ENCODE data around the gene COL27A1.

Gene COL27A1

GRCh38 chr9:114231719-114232449, 76.5 kb downstream of the COL27A1 start:
- Histone ChIP-seq H3K27me3 (ENCODE audit: insufficient read depth, low read depth) (no peaks in the 10 kb centered on the region), H3K36me3 (ENCODE audit: insufficient read depth) (no peaks in the 10 kb centered on the region), H2AFZ (ENCODE audit: low read depth) (no peak overlapping the region), H3K4me1 (ENCODE audit: low read depth, poor library complexity, severe bottlenecking) (no peaks in the 10 kb centered on the region), H3K9ac (no peak overlapping the region), H3K79me2 (ENCODE audit: insufficient read depth, low read depth) (no peaks in the 10 kb centered on the region), H3K4me3 (IDR thresholded peaks at IDR 0.05; ENCODE audit: insufficient read depth, low read depth, low read length) (no peak overlapping the region), H3K27ac (no peak overlapping the region), H4K20me1 (ENCODE audit: insufficient read depth) (no peaks in the 10 kb centered on the region), H3K4me2 (no peak overlapping the region)
- TF ChIP-seq, protein P1, sequence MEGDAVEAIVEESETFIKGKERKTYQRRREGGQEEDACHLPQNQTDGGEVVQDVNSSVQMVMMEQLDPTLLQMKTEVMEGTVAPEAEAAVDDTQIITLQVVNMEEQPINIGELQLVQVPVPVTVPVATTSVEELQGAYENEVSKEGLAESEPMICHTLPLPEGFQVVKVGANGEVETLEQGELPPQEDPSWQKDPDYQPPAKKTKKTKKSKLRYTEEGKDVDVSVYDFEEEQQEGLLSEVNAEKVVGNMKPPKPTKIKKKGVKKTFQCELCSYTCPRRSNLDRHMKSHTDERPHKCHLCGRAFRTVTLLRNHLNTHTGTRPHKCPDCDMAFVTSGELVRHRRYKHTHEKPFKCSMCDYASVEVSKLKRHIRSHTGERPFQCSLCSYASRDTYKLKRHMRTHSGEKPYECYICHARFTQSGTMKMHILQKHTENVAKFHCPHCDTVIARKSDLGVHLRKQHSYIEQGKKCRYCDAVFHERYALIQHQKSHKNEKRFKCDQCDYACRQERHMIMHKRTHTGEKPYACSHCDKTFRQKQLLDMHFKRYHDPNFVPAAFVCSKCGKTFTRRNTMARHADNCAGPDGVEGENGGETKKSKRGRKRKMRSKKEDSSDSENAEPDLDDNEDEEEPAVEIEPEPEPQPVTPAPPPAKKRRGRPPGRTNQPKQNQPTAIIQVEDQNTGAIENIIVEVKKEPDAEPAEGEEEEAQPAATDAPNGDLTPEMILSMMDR (conservative IDR thresholded peaks at IDR 0.05; ENCODE audit: low read depth, low read length), result no peak

- no peak overlapping the region for H3K4me2 ChIP-seq
- H4K20me1 ChIP-seq (ENCODE audit: insufficient read depth), result no peaks in the 10 kb centered on the region
- H3K4me1 ChIP-seq (ENCODE audit: low read depth, poor library complexity, severe bottlenecking), result no peaks in the 10 kb centered on the region
- TF ChIP-seq, protein P1 (conservative IDR thresholded peaks at IDR 0.05; ENCODE audit: low read depth, low read length), result no peak
- no peak overlapping the region for H3K4me3 ChIP-seq (IDR thresholded peaks at IDR 0.05; ENCODE audit: insufficient read depth, low read depth, low read length)
- H3K27me3 ChIP-seq (ENCODE audit: insufficient read depth, low read depth), result no peaks in the 10 kb centered on the region
- no peak overlapping the region for H3K27ac ChIP-seq
- H3K36me3 ChIP-seq (ENCODE audit: insufficient read depth), result no peaks in the 10 kb centered on the region
- H2AFZ ChIP-seq (ENCODE audit: low read depth), result no peak overlapping the region
- H3K79me2 ChIP-seq (ENCODE audit: insufficient read depth, low read depth), result no peaks in the 10 kb centered on the region
- H3K9ac ChIP-seq, result no peak overlapping the region
These were observed 78.3 kb downstream of the COL27A1 start for GRCh38 chr9:114233491-114234185.

- Histone ChIP-seq H3K79me2 (ENCODE audit: insufficient read depth, low read depth) (no peaks in the 10 kb centered on the region), H4K20me1 (ENCODE audit: insufficient read depth) (no peaks in the 10 kb centered on the region), H3K4me1 (ENCODE audit: low read depth, poor library complexity, severe bottlenecking) (no peaks in the 10 kb centered on the region), H3K4me2 (no peak overlapping the region), H3K4me3 (IDR thresholded peaks at IDR 0.05; ENCODE audit: insufficient read depth, low read depth, low read length) (no peak overlapping the region), H3K36me3 (ENCODE audit: insufficient read depth) (no peaks in the 10 kb centered on the region), H3K9ac (no peak overlapping the region), H3K27ac (no peak overlapping the region), H2AFZ (ENCODE audit: low read depth) (no peak overlapping the region), H3K27me3 (ENCODE audit: insufficient read depth, low read depth) (no peaks in the 10 kb centered on the region)
- TF ChIP-seq, protein P1 (conservative IDR thresholded peaks at IDR 0.05; ENCODE audit: low read depth, low read length), result no peak
These were observed 79.8 kb downstream of the COL27A1 start for GRCh38 chr9:114235033-114235661.

GRCh38 chr9:114236391-114237138, 81.2 kb downstream of the COL27A1 start:
- Histone ChIP-seq H3K9ac (no peak overlapping the region), H2AFZ (ENCODE audit: low read depth) (no peak overlapping the region), H3K79me2 (ENCODE audit: insufficient read depth, low read depth) (no peaks in the 10 kb centered on the region), H3K27ac (no peak overlapping the region), H4K20me1 (ENCODE audit: insufficient read depth) (no peaks in the 10 kb centered on the region), H3K4me1 (ENCODE audit: low read depth, poor library complexity, severe bottlenecking) (no peaks in the 10 kb centered on the region), H3K36me3 (ENCODE audit: insufficient read depth) (no peaks in the 10 kb centered on the region), H3K27me3 (ENCODE audit: insufficient read depth, low read depth) (no peaks in the 10 kb centered on the region), H3K4me2 (no peak overlapping the region), H3K4me3 (IDR thresholded peaks at IDR 0.05; ENCODE audit: insufficient read depth, low read depth, low read length) (no peak overlapping the region)
- TF ChIP-seq, protein P1 (conservative IDR thresholded peaks at IDR 0.05; ENCODE audit: low read depth, low read length), result no peak

Data from KMS-11 (cell line).